ENCODE data around the gene GPSM3.
A peak's percentile ranks its signal among the peaks of the same experiment; 100 is the strongest.

The GPSM3 gene

DNA sequence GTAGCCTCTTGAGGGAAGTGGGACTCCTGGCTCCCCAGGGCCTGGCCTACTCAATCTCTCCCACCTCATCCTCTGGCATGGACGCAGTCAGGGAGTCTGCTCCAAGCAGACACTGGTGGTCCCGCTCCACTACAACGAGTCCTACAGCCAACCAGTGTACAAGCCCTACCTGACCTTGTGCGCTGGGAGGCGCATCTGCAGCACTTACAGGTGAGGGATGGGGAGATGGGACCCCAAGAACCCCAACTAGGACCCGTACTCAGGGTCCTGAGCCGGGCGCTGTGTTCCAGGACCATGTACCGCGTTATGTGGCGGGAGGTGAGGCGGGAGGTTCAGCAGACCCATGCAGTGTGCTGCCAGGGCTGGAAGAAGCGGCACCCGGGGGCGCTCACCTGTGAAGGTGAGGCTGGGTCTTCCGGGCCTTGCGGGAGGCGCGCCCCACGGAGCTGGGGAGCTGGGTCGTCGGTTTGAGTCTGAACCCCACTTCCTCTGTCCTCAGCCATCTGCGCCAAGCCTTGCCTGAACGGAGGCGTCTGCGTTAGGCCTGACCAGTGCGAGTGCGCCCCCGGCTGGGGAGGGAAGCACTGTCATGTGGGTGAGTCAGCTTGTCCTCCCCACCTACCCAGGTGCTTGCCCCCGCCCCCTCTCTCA is 25.9 kb downstream of the GPSM3 start:
- Histone ChIP-seq H3K27ac (ENCODE audit: low read length) (no peak overlapping the region), H3K9ac (ENCODE audit: low read length) (no peak overlapping the region), H3K27me3 (ENCODE audit: control insufficient read depth, insufficient read depth, low read length) (no peaks in the 10 kb centered on the region), H3K4me3 (ENCODE audit: low read length) (no peak overlapping the region), H3K36me3 (ENCODE audit: control insufficient read depth, low read depth, low read length) (peaks cover 49% of the 10 kb centered on the region), H3K9me3 (ENCODE audit: control insufficient read depth, low read depth, low read length) (no peaks in the 10 kb centered on the region), H3K4me1 (ENCODE audit: control insufficient read depth, low read depth, low read length) (no peaks in the 10 kb centered on the region)

DNA sequence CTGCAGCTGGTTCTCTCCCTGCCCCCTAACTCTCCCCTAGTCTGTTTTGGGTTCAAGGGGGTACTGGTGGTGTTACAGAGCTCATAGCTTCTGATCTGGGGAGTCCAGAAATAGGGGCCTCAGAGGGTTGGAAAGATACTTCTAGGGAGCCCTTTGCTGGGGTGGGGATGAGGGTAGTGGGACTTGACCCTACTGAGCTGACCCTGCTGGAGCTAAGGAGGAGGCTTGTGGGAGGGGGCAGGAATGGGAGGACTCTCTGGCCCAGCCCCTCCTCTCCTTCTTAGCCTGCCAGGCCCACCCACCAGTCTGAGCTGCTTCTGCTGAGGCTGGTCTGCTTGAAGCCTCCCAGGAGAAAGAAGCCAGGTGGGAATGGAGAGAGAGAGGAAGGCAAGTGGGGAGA is 28.1 kb downstream of the GPSM3 start, which contains the start of gene EGFL8:
TSS of gene EGFL8 (plus strand) at position 301 of the 400 bp plus-strand sequence. CDS start 1,571 bp downstream, outside the sequence.
- Histone ChIP-seq H3K9ac (ENCODE audit: low read length) (no peak within 1 kb of the TSS), H3K27me3 (ENCODE audit: control insufficient read depth, insufficient read depth, low read length) (no peaks in the 10 kb centered on the region)

DNA sequence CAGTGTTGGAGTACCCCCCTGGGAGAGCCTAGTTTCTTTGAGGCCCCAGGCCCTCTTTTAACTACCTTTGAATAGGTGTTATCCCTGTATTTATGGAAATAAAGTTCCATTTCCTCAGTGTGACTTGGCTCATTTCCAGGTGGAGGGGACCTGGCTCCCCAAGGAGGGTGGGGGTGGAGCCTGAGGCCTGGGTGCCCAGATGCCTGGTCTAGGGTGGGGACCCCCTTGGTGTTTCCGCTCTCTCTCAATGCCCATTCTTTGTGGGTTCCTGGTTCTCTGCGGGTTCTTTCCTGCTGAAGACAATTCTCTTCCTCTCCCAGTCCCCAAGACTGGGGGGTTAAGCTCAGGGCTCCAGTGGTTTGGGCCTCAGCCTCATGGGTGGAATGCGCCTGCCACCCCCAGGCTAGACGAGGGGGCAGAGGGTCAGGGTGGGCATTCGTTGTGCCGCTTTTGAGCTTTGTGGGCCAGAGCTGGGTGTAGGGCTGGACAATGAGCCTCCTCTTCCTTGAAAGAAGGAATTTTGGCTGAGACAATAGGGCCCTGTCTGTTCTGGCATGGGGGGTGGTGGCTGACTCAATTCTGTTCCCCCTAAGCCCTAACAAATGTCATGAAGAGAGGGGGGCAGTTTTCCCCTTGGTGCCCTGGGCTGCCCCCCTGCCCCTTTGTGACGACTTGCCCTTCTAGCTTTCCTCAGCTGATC is 28.7 kb downstream of the GPSM3 start:
- Histone ChIP-seq H3K4me3 (ENCODE audit: low read length) (no peak overlapping the region), H3K27me3 (ENCODE audit: control insufficient read depth, insufficient read depth, low read length) (no peaks in the 10 kb centered on the region), H3K4me1 (ENCODE audit: control insufficient read depth, low read depth, low read length) (no peaks in the 10 kb centered on the region), H3K36me3 (ENCODE audit: control insufficient read depth, low read depth, low read length) (peaks cover 23% of the 10 kb centered on the region), H3K9ac (ENCODE audit: low read length) (no peak overlapping the region), H3K27ac (ENCODE audit: low read length) (no peak overlapping the region), H3K9me3 (ENCODE audit: control insufficient read depth, low read depth, low read length) (no peaks in the 10 kb centered on the region)

More for the DNA sequence above, 28.1 kb downstream of the GPSM3 start, which contains the start of gene EGFL8:
- peaks cover 28% of the 10 kb centered on the region for H3K36me3 ChIP-seq (ENCODE audit: control insufficient read depth, low read depth, low read length)
- H3K27ac ChIP-seq (ENCODE audit: low read length): no peak within 1 kb of the TSS
- no peak within 1 kb of the TSS for H3K4me3 ChIP-seq (ENCODE audit: low read length)
- H3K4me1 ChIP-seq (ENCODE audit: control insufficient read depth, low read depth, low read length): no peaks in the 10 kb centered on the region
- no peaks in the 10 kb centered on the region for H3K9me3 ChIP-seq (ENCODE audit: control insufficient read depth, low read depth, low read length)

DNA sequence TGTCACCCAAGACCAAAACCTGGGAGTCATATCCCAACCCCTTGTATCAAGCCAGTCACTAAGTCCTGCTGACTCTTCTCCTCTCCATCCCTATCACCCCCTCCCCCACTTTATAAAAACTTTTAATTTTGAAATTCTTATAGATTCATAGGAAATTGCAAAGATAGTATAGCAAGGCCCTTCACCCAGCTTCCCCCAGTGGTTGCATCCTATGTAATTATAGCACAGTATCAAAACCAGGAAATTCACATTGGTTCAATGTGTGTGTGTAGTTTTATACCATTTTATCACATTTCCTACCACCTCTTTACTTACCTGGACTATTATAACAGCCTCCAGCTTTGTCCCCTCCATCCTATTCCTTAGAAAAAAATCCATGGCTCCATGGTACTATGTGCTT is 34.4 kb downstream of the GPSM3 start:
- H3K36me3 ChIP-seq (ENCODE audit: control insufficient read depth, low read depth, low read length): peaks cover 29% of the 10 kb centered on the region
- H3K9ac ChIP-seq (ENCODE audit: low read length): no peak overlapping the region
- peaks cover 5% of the 10 kb centered on the region for H3K4me1 ChIP-seq (ENCODE audit: control insufficient read depth, low read depth, low read length)

DNA sequence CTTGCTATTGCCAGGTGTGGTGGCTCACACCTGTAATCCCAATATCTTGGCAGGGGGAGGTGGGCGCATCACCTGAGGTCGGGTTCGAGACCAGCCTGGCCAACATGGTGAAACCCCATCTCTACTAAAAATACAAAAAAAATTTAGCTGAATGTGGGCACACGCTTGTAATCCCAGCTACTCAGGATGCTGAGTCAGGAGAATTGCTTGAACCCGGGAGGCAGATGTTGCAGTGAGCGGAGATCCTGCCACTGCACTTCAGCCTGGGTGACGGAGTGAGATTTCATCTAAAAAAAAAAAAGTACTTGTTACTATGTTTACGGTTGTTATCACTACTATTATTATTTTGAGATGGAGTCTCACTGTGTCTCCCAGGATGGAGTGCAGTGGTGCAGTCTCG is 35.6 kb downstream of the GPSM3 start:
- H3K4me1 ChIP-seq (ENCODE audit: control insufficient read depth, low read depth, low read length): peaks cover 16% of the 10 kb centered on the region
- no peak overlapping the region for H3K4me3 ChIP-seq (ENCODE audit: low read length)
- H3K9me3 ChIP-seq (ENCODE audit: control insufficient read depth, low read depth, low read length): no peaks in the 10 kb centered on the region
- no peak overlapping the region for H3K9ac ChIP-seq (ENCODE audit: low read length)
- H3K27ac ChIP-seq (ENCODE audit: low read length): no peak overlapping the region
- H3K36me3 ChIP-seq (ENCODE audit: control insufficient read depth, low read depth, low read length): peaks cover 23% of the 10 kb centered on the region
- H3K27me3 ChIP-seq (ENCODE audit: control insufficient read depth, insufficient read depth, low read length): peaks cover 14% of the 10 kb centered on the region

More for the DNA sequence above, 34.4 kb downstream of the GPSM3 start:
- no peak overlapping the region for H3K27ac ChIP-seq (ENCODE audit: low read length)
- no peak overlapping the region for H3K4me3 ChIP-seq (ENCODE audit: low read length)
- H3K9me3 ChIP-seq (ENCODE audit: control insufficient read depth, low read depth, low read length): no peaks in the 10 kb centered on the region
- H3K27me3 ChIP-seq (ENCODE audit: control insufficient read depth, insufficient read depth, low read length): peaks cover 2% of the 10 kb centered on the region

DNA sequence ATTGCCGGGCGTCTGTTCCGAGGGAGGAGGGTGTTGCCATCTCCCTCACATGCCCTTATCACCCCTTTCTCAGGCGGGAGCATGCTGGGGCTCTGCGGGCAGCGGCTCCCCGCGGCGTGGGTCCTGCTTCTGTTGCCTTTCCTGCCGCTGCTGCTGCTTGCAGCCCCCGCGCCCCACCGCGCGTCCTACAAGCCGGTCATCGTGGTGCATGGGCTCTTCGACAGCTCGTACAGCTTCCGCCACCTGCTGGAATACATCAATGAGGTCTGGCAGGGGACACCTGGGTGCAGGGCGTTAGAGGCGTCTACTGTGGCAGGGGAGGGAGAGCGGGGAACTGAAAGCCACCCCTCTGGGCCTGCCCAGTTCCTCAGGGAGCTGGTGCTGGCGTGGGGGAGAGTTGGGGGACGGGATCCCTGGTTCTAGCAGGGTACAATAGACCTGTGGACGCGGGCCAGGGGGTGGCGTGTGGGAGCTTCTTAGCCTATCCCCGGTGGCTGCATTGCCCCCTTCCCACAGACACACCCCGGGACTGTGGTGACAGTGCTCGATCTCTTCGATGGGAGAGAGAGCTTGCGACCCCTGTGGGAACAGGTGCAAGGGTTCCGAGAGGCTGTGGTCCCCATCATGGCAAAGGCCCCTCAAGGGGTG is 37.8 kb downstream of the GPSM3 start:
- H3K4me3 ChIP-seq (ENCODE audit: low read length): peak overlapping the region; percentile 98
- H3K9ac ChIP-seq (ENCODE audit: low read length): peak overlapping the region; percentile 95
- H3K27ac ChIP-seq (ENCODE audit: low read length): no peak overlapping the region
- H3K27me3 ChIP-seq (ENCODE audit: control insufficient read depth, insufficient read depth, low read length): peaks cover 32% of the 10 kb centered on the region
- no peaks in the 10 kb centered on the region for H3K9me3 ChIP-seq (ENCODE audit: control insufficient read depth, low read depth, low read length)
- peaks cover 23% of the 10 kb centered on the region for H3K4me1 ChIP-seq (ENCODE audit: control insufficient read depth, low read depth, low read length)
- peaks cover 23% of the 10 kb centered on the region for H3K36me3 ChIP-seq (ENCODE audit: control insufficient read depth, low read depth, low read length)

DNA sequence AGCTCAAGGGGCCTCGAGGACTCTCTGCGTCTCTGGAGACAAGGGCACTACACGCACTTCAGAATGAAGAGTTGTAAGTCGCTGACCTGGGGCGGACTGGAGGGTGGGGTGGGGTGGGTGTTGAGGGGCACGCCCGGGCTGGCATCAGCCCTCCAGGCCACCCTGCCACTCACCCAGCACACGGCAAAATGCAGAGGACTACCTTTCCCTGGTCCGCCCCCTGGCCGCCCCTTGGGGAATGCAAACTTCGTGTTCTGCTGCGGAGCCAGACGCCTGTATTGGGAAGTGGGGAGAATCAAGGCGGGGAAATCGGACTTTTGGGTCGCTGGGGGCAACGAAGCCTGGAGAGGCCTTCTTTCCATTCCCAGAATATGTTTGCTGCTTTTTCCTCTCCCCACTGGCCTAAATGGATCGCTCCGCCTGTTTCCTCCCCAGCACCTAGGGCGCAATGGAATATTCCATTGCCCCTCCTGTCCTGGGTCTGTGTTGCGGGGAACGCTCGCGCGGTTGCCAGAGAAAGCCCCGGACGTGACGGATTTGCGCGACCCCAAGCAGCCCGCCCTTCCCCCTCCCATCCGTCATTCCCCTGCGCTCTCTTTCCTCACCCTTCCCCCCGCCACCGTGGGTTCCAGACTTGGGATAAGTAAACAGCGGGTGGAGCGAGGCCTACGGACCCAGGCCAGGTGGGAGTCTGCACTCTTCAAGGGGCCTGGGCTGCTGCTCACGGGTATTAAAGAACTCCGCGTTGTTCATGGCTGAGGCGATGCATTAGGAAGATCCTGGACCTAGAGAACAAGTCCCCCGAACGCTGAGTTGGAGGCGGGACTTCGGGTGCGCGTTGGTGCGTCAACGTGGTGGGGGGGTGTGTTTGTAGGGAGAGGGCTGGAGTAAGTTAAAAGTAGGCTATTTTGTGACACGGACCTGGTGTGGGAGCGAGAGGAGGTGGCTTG is 38.6 kb downstream of the GPSM3 start, which contains the start of gene PPT2:
TSS of gene PPT2 (plus strand) at position 578 of the 950 bp plus-strand sequence. CDS start 454 bp downstream, outside the sequence.
- Histone ChIP-seq H3K4me3 (ENCODE audit: low read length) (peak within 1 kb of the TSS; percentile 98), H3K27me3 (ENCODE audit: control insufficient read depth, insufficient read depth, low read length) (peaks cover 35% of the 10 kb centered on the region), H3K9ac (ENCODE audit: low read length) (peak within 1 kb of the TSS; percentile 95), H3K9me3 (ENCODE audit: control insufficient read depth, low read depth, low read length) (no peaks in the 10 kb centered on the region), H3K4me1 (ENCODE audit: control insufficient read depth, low read depth, low read length) (peaks cover 23% of the 10 kb centered on the region), H3K27ac (ENCODE audit: low read length) (peak within 1 kb of the TSS; percentile 96), H3K36me3 (ENCODE audit: control insufficient read depth, low read depth, low read length) (peaks cover 23% of the 10 kb centered on the region)

DNA sequence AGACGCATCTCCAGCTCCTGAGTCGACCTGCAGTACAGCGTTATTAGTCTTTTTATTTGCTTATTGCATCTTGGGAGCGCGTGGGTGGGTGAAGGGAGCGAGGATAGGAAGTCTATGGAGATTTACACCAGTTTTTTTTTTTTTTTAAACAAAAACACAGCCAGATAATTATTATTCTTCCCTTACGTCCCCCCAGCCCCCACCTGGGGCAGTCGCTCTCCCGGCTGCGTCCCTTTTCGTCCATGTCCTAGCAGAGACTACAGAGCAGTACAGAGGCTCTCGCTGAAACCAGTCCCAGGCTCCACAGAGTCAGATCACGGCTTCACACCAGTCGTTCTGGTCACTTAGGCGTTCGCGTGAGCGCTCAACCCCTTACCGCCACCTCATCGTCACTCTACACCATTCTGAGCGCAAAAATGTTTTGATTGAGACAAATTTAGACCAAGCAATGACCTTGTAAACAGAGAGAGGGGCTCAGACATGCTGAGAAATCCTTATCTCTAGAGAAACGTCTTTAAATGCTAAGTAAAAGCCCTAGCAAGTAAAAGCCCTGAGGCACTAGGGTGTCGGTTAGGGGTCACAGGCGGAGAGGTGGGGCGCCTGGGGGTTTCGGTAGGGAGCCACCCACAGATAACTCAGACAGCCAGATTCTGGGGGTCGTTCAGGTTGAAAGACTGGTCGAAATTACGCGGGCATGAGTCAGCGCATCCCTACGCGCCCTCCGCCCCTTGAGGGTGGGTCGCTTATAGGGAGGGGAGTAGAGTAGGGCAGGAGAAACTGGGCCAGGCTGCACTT is 39.5 kb downstream of the GPSM3 start:
- peaks cover 35% of the 10 kb centered on the region for H3K27me3 ChIP-seq (ENCODE audit: control insufficient read depth, insufficient read depth, low read length)
- peaks cover 15% of the 10 kb centered on the region for H3K36me3 ChIP-seq (ENCODE audit: control insufficient read depth, low read depth, low read length)
- H3K9ac ChIP-seq (ENCODE audit: low read length): peak overlapping the region; percentile 95
- peak overlapping the region; percentile 85 for H3K27ac ChIP-seq (ENCODE audit: low read length)
- no peaks in the 10 kb centered on the region for H3K9me3 ChIP-seq (ENCODE audit: control insufficient read depth, low read depth, low read length)
- H3K4me1 ChIP-seq (ENCODE audit: control insufficient read depth, low read depth, low read length): peaks cover 23% of the 10 kb centered on the region
- H3K4me3 ChIP-seq (ENCODE audit: low read length): peak overlapping the region; percentile 98

DNA sequence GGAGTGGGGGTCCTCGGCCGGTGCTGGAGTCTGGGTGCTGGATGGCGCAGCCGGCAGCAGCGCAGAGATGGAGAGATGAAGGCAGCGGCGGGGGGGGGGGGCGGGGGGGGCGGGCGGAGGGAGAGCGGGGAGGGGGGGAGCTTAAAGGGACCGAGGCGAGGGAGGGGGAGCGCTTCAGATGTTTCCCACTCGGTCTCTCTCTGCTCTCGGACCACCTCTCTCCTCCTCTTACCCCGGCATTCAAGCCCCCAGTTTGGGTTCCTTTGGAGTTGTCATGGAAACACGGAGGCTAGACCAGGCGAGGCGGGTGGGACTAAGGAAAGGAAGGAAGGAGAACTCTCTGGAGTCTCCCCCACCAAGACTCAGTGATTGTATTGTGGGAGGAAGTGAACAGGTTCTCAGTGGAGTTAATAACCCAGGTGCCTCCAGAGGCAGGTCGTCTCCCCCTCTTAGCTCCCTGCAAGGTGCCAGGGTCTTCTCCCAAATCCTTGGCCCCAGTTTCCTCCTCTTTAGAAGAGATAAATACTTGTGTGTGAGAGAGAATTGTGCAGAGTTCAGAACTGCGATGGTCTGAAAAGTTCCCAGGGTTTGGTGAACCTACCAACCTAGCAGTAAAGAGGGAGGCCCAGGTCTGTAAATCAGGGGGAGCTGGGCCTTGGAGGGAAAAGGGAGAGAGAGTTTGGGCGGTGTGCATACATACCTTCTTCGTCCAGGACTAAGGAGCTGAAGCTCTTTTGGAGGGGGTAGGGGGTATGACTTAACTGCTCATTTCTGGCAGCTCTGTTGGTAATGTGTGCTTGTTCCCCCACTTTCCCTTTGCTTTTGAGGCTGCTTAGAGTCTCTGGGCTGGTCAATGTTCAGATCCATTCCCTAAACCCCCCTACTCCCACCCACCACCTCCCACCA is 40.3 kb downstream of the GPSM3 start, which contains the start of gene PRRT1:
TSS of gene PRRT1 (minus strand) at position 77 of the 906 bp plus-strand sequence. CDS start 112 bp downstream, outside the sequence.
- H3K9ac ChIP-seq (ENCODE audit: low read length): peak within 1 kb of the TSS; percentile 95
- peak within 1 kb of the TSS; percentile 98 for H3K4me3 ChIP-seq (ENCODE audit: low read length)
- no peak within 1 kb of the TSS for H3K27ac ChIP-seq (ENCODE audit: low read length)
- H3K4me1 ChIP-seq (ENCODE audit: control insufficient read depth, low read depth, low read length): peaks cover 23% of the 10 kb centered on the region
- H3K9me3 ChIP-seq (ENCODE audit: control insufficient read depth, low read depth, low read length): no peaks in the 10 kb centered on the region
- H3K27me3 ChIP-seq (ENCODE audit: control insufficient read depth, insufficient read depth, low read length): peaks cover 35% of the 10 kb centered on the region
- peaks cover 7% of the 10 kb centered on the region for H3K36me3 ChIP-seq (ENCODE audit: control insufficient read depth, low read depth, low read length)
